D341Med (cell line): ENCODE results near the gene USP6NL.

ENCODE experiments used
- DNase-seq: peaks from one replicate; pipeline ENCODE4 v3.0.0; 2012; ENCODE audit warnings: low spot score

USP6NL gene

GRCh38 chr10:11415095-11415494 is 196.4 kb downstream of the USP6NL start:
- DNase-seq, result no peak

GRCh38 chr10:11414314-11415038 is 197.0 kb downstream of the USP6NL start:
- no peak for DNase-seq

GRCh38 chr10:11411926-11412545 is 199.4 kb downstream of the USP6NL start:
- DNase-seq, result no peak

- DNase-seq, result no peak
Observed at GRCh38 chr10:11409357-11409756, 202.1 kb downstream of the USP6NL start.

- no peak for DNase-seq
Observed at GRCh38 chr10:11407939-11408338, 203.5 kb downstream of the USP6NL start.

- no peak for DNase-seq
Observed at GRCh38 chr10:11406746-11407145, 204.7 kb downstream of the USP6NL start.

GRCh38 chr10:11404901-11405300 is 206.5 kb downstream of the USP6NL start:
- DNase-seq, result no peak
